OCI-LY7 (cell line): Measurements from ENCODE around the gene FKBP15.

Experiments used
- CTCF ChIP-seq: fragments of 200-600 bp; sonication (generic); conservative IDR thresholded peaks from 2 replicates; pipeline ENCODE4 v1.5.1; 2014; ENCODE audit warnings: mild to moderate bottlenecking, antibody characterized with exemption, low read length, moderate library complexity, mixed read lengths
- EZH2phosphoT487 ChIP-seq: fragments of 200-600 bp; sonication (generic); IDR thresholded peaks from 2 replicates; pipeline ENCODE4 v1.6.1; 2018; ENCODE audit warnings: low read depth, borderline replicate concordance, mild to moderate bottlenecking, mixed run types, antibody characterized with exemption, low read length, moderate library complexity, mixed read lengths

- TF ChIP-seq CTCF (no peak), EZH2phosphoT487 (no peak)
Measured at GRCh38 chr9:113155911-113156588, 65.0 kb downstream of the FKBP15 start.
